ENCODE results near the gene VRK3.
"Not testable (repeated sequence)": the region's sequence is repeated elsewhere in the genome, so short reads cannot be mapped to it uniquely, and the experiment has no call there.

DNA sequence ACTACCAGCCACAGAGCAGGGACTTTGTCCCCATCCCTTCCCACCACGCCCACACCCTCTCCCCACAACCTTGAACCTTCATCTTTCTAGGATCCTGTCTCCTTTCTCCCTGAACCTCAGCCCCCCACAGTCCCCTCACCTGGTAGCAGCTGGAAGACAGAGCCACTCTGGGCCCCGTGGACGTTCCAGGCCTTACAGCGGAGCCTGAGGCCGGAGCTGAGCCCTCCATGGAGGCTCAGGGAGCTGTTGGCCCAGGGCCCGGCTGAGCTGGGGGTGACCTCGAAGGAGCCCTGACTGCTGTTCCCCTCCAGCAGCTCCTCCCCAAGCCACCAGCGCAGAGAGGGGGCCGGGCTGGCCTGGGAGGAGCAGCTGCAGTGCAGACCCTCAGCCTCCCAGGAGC is 67.0 kb downstream of the VRK3 start:
- TF ChIP-seq, protein P1, sequence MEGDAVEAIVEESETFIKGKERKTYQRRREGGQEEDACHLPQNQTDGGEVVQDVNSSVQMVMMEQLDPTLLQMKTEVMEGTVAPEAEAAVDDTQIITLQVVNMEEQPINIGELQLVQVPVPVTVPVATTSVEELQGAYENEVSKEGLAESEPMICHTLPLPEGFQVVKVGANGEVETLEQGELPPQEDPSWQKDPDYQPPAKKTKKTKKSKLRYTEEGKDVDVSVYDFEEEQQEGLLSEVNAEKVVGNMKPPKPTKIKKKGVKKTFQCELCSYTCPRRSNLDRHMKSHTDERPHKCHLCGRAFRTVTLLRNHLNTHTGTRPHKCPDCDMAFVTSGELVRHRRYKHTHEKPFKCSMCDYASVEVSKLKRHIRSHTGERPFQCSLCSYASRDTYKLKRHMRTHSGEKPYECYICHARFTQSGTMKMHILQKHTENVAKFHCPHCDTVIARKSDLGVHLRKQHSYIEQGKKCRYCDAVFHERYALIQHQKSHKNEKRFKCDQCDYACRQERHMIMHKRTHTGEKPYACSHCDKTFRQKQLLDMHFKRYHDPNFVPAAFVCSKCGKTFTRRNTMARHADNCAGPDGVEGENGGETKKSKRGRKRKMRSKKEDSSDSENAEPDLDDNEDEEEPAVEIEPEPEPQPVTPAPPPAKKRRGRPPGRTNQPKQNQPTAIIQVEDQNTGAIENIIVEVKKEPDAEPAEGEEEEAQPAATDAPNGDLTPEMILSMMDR (IDR thresholded peaks at IDR 0.05) = not testable (repeated sequence)
- TF ChIP-seq ELF4 (CRISPR knock-in tag; IDR thresholded peaks at IDR 0.05; ENCODE audit: low read depth); ATF1 (CRISPR knock-in tag; IDR thresholded peaks at IDR 0.05); TEAD1 (CRISPR knock-in tag; IDR thresholded peaks at IDR 0.05); ESRRA (CRISPR knock-in tag; IDR thresholded peaks at IDR 0.05; ENCODE audit: borderline replicate concordance); GRHL2 (CRISPR knock-in tag; IDR thresholded peaks at IDR 0.05; ENCODE audit: insufficient replicate concordance, severe bottlenecking): not testable (repeated sequence)
- TF ChIP-seq, protein P2, sequence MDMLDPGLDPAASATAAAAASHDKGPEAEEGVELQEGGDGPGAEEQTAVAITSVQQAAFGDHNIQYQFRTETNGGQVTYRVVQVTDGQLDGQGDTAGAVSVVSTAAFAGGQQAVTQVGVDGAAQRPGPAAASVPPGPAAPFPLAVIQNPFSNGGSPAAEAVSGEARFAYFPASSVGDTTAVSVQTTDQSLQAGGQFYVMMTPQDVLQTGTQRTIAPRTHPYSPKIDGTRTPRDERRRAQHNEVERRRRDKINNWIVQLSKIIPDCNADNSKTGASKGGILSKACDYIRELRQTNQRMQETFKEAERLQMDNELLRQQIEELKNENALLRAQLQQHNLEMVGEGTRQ (CRISPR knock-in tag; IDR thresholded peaks at IDR 0.05) = not testable (repeated sequence)
- TF ChIP-seq, protein P3, sequence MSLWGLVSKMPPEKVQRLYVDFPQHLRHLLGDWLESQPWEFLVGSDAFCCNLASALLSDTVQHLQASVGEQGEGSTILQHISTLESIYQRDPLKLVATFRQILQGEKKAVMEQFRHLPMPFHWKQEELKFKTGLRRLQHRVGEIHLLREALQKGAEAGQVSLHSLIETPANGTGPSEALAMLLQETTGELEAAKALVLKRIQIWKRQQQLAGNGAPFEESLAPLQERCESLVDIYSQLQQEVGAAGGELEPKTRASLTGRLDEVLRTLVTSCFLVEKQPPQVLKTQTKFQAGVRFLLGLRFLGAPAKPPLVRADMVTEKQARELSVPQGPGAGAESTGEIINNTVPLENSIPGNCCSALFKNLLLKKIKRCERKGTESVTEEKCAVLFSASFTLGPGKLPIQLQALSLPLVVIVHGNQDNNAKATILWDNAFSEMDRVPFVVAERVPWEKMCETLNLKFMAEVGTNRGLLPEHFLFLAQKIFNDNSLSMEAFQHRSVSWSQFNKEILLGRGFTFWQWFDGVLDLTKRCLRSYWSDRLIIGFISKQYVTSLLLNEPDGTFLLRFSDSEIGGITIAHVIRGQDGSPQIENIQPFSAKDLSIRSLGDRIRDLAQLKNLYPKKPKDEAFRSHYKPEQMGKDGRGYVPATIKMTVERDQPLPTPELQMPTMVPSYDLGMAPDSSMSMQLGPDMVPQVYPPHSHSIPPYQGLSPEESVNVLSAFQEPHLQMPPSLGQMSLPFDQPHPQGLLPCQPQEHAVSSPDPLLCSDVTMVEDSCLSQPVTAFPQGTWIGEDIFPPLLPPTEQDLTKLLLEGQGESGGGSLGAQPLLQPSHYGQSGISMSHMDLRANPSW (CRISPR knock-in tag; conservative IDR thresholded peaks at IDR 0.05; ENCODE audit: low read depth) = not testable (repeated sequence)

Measured in WTC11 (cell line).